NAMALWA (cell line): ENCODE data around the gene PUSL1.

Source experiments
- DNase-seq: peaks from one replicate; pipeline ENCODE4 v3.0.0-alpha.2; 2015; ENCODE audit warnings: low spot score

PUSL1 gene

GRCh38 chr1:1279028-1279427 is 29.4 kb upstream of the PUSL1 start:
- DNase-seq, result no peak

GRCh38 chr1:1280782-1281481 is 27.5 kb upstream of the PUSL1 start:
- DNase-seq, result no peak

- DNase-seq, result peak; percentile 25
Observed at GRCh38 chr1:1281533-1282321, 26.7 kb upstream of the PUSL1 start.

GRCh38 chr1:1282998-1283397 is 25.4 kb upstream of the PUSL1 start:
- no peak for DNase-seq

- peak; percentile 67 for DNase-seq
Observed at GRCh38 chr1:1283821-1284220, 24.6 kb upstream of the PUSL1 start.

GRCh38 chr1:1284221-1285101 is 23.9 kb upstream of the PUSL1 start:
- peak; percentile 17 for DNase-seq

- no peak for DNase-seq
Observed at GRCh38 chr1:1285102-1285571, 23.3 kb upstream of the PUSL1 start.

- DNase-seq, result peak; percentile 45
Observed at GRCh38 chr1:1285611-1286311, 22.6 kb upstream of the PUSL1 start.

GRCh38 chr1:1286313-1287261 is 21.8 kb upstream of the PUSL1 start:
- DNase-seq, result no peak

- no peak for DNase-seq
Observed at GRCh38 chr1:1287288-1288110, 20.9 kb upstream of the PUSL1 start.

- DNase-seq, result peak; percentile 76
Observed at GRCh38 chr1:1290238-1290731, 18.1 kb upstream of the PUSL1 start.

GRCh38 chr1:1291023-1291528 is 17.3 kb upstream of the PUSL1 start:
- DNase-seq, result no peak

- DNase-seq, result peak; percentile 78
Observed at GRCh38 chr1:1291548-1292441, 16.6 kb upstream of the PUSL1 start.

- no peak for DNase-seq
Observed at GRCh38 chr1:1292442-1292779, 16.0 kb upstream of the PUSL1 start.

GRCh38 chr1:1292851-1293250 is 15.5 kb upstream of the PUSL1 start:
- no peak for DNase-seq

GRCh38 chr1:1293263-1294249 is 14.8 kb upstream of the PUSL1 start:
- no peak for DNase-seq

GRCh38 chr1:1294250-1294890 is 14.0 kb upstream of the PUSL1 start:
- no peak for DNase-seq
